NB4 (cell line): ENCODE measurements around the gene KIF1C.

ENCODE experiments used
- DNase-seq: peaks from one replicate; pipeline ENCODE4 v3.0.0; 2010; ENCODE audit warnings: low read depth
- H3K4me3 ChIP-seq: one replicate; pipeline ENCODE4 v1.5.1; 2011; ENCODE audit warnings: mild to moderate bottlenecking, low read depth, low read length, moderate library complexity
- CTCF ChIP-seq: IDR thresholded peaks from one replicate; pipeline ENCODE4 v1.5.1; 2012; ENCODE audit warnings: low read depth, low read length
- MAX ChIP-seq: IDR thresholded peaks from 2 replicates; pipeline ENCODE4 v1.6.1; 2011; ENCODE audit warnings: low read depth, low read length
- MYC ChIP-seq: IDR thresholded peaks from 2 replicates; pipeline ENCODE4 v1.6.1; 2011; ENCODE audit warnings: low read depth, low read length
- POLR2A ChIP-seq: IDR thresholded peaks from 2 replicates; pipeline ENCODE4 v1.6.1; 2011; ENCODE audit warnings: mild to moderate bottlenecking; ENCODE audit not compliant: insufficient read length; ENCODE audit errors: extremely low read depth

Gene KIF1C

GRCh38 chr17:5034651-5035050 is 36.9 kb downstream of the KIF1C start:
- TF ChIP-seq POLR2A, result no peak
- no peak for TF ChIP-seq CTCF
- no peak for TF ChIP-seq MAX
- no peak for TF ChIP-seq MYC
- DNase-seq, result no peak
- no peak overlapping the region for H3K4me3 ChIP-seq

GRCh38 chr17:5035315-5035714 is 37.6 kb downstream of the KIF1C start, which contains the start of gene SLC52A1:
TSS of gene SLC52A1 (minus strand) at chr17:5035426. CDS start at chr17:5034606, 820 bp downstream.
- H3K4me3 ChIP-seq, result no peak within 1 kb of the TSS
- DNase-seq, result no peak
- no peak for TF ChIP-seq POLR2A
- TF ChIP-seq MYC, result no peak
- no peak for TF ChIP-seq CTCF
- no peak for TF ChIP-seq MAX

- no peak overlapping the region for H3K4me3 ChIP-seq
- no peak for TF ChIP-seq POLR2A
- no peak for TF ChIP-seq MAX
- no peak for TF ChIP-seq MYC
- no peak for TF ChIP-seq CTCF
- no peak for DNase-seq
Observed at GRCh38 chr17:5042157-5043022, 44.6 kb downstream of the KIF1C start.

GRCh38 chr17:5043524-5043923 is 45.8 kb downstream of the KIF1C start:
- no peak overlapping the region for H3K4me3 ChIP-seq
- no peak for DNase-seq
- TF ChIP-seq POLR2A (no peak), MAX (no peak), MYC (no peak), CTCF (no peak)

GRCh38 chr17:5044630-5045029 is 46.9 kb downstream of the KIF1C start:
- TF ChIP-seq CTCF, result no peak
- no peak for TF ChIP-seq POLR2A
- TF ChIP-seq MYC, result no peak
- TF ChIP-seq MAX, result no peak
- H3K4me3 ChIP-seq, result no peak overlapping the region
- DNase-seq, result no peak
